ENCODE data around the gene FLCN.

Gene FLCN

DNA sequence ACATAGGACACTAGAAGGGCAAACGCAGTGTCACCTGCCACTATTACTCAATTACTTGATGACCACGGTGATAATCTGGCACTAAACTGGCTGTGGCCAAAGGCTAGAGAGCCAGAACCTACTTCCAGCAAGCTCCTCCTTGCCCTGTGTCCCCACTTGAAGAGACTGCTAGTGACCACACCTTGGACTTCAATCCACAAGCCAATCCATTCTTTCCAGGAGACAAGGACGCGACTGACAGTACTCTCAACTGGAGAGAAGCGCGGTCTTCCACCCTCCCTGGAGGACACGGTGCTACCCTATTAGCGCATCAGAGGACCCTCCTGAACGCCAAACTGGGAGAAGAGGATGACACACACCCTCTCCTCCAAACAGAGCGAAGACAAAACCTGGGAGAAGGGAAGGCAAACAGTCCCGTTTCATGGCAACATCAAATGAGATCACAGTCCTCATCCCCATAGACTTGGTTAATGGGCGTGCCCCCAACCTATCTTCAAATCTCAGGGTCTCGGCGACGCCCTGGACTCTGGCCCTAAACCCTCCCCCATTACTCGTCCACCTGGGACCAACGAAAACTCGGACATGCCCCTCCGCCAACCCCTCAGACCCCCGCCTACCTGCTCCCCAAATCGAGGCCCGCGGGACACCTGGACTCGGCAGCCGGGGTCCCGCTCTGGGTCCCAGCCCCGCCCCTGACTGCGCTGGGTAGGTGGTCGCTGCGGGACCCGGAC is 508 bp downstream of the FLCN start:
- peak; percentile 34 for DNase-seq (ENCODE audit: low spot score)

DNA sequence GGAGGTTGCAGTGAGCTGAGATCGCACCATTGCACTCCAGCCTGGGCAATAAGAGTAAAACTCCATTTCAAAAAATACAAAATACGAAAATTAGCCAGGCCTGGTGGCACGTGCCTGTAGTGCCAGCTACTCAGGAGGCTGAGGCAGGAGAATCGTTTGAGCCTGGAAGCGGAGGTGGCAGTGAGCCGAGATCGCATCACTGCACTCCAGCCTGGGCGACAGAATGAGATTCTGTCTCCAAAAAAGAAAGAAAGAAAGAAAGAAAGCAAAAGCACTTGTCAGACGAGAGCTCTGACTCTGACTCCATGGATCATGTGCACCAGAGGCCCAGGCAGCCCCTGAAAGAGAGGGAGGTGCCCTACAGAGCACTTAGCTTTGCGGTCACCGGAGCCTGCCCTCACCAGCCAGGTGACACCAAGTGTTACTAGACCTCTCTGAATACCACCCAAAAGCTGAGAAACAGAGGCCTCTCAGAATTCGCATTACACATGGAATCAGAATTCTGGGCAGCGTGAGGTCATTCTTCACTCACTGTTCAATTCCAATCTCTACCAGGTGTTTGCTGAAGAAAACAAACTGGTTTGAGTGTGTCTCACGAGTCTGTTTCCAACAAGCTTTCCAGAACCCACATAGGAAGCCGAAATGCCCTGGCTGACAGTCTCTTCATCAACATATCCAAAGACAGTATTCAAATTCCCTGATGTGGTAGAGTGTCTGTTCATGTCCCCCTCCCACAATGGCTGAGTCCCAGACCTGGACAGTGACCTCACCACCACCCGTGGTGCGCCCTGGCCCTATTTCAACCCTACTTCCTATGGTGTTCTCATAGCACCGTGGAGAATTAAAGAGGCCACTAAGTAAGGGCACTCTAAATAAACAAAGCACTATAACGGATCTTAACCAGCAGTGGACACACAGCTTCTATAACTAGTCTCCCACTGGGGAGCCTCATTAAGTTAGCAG is 1.5 kb downstream of the FLCN start:
- no peak for DNase-seq (ENCODE audit: low spot score)

DNA sequence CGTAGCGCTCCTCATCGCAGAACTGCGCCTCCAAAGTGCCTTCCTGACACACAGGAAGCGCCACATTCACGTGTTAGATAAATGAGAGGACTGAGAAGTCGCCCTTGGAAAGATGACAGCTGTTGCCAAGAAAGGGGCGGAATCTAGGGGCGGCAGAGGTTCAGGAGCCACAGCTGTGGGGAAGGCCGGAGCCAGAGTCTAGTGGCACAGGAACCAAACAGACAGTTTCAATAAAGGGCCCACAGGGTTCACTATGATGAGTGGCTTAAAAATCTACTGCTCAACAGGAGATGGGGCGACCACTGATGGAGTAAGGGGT is 4.7 kb downstream of the FLCN start:
- no peak for DNase-seq (ENCODE audit: low spot score)

DNA sequence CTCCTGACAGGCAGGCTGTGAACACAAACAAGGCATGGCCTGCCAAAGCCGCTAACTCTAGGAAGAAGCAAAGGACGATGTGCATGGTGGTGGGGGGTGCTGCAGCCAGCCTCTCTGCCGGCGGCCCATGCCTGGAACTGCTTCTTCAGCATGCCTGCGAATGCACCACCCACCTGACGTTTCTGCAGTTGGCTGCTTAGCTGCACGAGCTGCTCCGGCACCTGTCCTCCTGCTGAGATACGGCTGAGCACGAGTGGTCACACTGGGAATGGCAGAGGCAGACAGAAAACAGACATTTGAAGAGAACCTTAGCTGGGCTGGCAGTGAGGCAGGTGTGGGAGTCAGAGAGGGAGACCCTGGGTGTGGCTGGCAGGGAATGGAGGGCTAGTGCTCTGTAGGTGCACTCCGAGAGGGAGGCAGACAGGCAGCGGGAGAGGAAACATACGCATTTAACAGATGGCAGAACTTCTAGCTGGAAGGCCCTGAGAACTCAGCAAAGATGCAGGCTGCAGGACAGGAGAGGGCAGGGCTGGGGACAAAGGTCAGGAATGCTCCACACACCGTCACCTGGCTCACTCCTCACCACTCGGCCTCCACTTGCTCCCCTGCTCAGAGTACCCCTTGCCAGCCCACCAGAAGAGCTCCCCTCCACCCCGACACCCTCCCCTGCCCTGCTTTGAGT is 5.2 kb downstream of the FLCN start:
- DNase-seq (ENCODE audit: low spot score): no peak

DNA sequence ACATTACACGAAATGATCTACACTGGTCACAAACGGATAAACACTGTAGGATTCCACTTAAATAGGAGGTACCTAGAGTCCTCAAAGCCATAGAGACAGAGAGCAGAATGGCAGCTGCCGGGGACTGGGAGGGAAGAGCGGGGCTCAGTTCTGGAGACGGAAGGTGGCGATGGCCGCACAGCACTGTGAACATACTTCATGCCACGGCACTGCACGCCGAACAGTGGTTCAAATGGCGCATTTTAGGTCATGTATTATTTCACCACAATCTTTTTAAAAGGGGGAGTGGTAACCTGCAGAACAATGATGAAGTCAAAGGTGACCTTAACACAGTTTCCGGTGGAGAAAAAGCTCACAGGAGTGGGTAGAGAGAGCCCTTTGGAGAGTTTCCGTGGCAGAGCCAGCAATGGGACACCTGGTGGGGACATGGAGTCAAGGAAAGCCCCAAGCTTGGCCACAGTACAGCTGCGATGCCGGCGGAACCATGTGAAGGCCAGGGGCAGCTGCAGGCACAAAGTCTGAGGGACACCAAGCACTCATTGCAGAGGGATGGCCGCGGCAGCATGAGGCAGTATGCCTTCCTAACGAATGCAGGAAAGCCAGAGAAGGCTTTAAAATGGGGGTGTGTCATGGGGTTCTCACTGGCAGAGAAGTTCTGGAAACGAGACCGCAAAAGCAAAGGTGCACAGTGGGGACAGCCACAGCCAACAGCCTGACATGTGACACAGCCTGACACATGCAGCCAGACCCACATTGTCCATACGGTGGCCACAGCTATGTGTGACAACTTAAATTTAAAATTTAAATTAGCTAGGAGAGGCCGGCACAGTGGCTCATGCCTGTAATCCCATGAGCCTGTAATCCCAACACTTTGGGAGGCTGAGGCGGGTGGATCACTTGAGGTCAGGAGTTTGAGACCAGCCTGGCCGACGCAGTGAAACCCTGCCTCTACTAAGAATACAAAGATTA is 7.3 kb downstream of the FLCN start:
- DNase-seq (ENCODE audit: low spot score): no peak

DNA sequence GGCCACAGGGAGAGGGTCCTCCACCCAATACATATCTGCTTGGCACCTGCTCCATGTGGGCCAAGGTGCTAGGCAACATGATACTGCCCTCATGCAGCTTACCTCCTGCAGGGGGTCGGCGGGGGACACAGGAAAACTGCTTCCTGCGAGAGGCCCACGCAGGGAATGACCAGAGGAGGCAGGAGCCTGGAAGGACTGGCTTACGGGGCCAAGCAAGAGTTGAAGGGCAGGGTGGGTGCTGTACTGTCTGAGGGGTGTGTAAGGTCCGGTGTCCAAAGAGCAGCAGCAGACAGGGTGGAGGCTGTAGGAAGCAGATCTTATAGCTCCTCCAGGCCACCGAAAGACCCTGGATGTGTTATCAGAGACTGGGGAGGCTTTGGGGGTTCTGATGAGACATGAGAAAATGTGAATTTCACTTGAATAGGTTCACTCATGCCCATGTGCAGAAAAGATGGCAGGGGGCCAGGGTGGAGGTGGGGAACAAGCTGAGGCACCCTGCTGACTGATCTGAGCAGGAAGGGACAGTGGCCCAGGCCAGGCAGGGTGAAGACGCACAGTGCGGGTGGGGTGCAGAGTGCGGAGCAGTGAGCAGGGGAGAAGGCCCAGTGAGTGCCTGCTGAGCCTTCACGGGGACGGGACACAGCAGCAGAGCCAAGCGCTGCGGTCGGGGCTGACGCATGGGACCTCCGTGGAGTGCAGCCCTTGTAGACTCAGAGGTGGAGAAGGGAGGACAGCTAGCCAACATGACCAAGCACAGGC is 8.3 kb downstream of the FLCN start:
- DNase-seq (ENCODE audit: low spot score): no peak

DNA sequence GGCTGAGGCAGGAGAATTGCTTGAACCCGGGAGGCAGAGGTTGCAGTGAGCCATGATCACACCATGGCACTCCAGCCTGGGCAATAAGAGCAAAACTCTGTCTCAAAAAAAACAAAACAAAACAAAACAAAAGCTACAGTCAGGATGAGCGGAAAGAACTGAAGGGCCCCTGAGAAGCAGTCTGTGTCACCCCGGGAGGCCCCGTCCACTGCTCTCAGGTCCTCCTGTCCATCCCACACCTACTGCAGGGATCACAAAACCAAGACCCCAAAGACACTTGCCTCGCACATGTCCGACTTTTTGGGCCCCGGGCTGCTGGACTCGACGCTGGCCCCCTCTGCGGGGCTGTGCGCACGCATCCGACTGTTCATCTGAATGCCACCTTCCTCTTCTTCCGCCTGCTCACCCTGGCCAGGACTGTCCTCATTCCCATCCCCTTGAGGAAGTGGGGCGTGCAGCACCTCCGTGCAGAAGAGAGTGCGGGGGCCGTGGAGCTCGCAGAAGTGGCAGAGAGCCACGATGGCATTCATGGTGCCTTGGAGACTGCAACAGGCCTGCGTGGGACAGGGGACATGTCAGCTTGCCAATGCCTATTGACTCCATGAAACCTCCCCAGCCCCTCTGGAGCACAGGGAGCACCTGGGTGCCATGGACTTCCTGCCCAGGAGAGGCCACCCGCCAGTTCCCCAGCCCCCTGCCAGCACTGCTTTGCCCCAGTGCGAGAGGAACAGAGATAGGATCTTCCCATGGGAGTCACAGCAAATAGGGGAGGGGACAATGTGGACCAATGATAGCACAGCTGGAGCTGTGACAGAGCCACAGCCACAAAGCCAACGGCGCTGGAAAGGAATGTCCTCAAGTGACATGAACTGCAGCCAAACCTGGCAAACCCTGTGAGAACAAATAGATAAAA is 9.1 kb downstream of the FLCN start:
- no peak for DNase-seq (ENCODE audit: low spot score)

DNA sequence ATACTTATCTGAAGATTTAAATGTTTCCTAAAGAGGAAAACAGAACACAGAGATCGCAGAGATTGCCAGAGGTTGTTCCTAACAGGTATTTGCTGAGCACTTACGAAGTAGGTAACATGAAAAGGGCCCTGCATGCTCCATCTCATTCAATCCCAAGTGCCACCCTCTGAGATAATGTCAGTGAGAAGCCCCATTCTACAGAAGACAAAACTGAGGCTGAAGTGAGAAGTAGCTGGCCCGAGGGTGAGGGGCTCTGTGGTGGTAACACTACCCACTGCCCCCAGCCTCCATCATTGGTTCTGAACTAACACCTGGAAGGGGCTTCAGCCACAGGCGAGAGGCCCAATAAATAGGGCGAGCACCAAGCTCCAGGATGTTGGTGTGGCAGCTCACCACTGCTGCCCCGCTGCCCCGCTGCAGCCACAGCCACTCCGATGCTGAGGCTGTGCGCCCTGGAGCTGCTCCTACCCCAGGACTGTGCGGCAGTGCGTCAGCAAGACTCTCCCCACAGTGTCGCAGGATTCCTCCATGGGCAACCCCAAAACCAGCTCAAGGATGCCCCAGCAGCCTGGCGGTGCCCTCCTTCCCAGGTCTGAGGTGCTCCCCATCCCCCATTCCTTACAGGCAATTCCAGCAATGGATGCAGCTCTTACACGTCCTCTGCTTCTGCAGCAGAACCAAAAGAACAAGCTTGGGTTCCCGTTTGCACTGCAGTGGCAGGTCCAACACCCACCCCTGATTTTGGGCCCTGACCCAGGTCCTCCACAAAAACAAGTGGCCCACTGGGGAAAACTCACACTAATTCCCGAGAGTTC is 10.3 kb downstream of the FLCN start:
- no peak for DNase-seq (ENCODE audit: low spot score)

DNA sequence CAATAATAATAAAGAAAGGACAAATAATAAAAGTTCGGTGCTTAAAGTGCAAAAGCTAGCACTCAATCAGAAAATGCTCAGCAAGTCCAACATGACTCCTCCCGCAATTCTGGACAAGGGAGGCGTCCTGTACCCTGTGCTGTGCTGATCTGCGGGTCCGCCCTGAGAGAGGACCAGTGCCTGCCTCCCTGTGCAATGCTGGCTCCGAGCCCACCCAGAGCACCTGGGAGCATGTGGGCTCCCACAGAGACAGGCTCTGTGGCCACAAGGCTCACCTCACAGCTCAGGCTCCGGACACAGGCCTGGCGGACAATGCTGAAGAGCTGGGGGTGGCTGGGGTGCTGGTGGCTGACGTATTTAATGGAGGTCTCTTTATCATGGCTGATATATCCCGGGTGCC is 11.1 kb downstream of the FLCN start:
- DNase-seq (ENCODE audit: low spot score): no peak

DNA sequence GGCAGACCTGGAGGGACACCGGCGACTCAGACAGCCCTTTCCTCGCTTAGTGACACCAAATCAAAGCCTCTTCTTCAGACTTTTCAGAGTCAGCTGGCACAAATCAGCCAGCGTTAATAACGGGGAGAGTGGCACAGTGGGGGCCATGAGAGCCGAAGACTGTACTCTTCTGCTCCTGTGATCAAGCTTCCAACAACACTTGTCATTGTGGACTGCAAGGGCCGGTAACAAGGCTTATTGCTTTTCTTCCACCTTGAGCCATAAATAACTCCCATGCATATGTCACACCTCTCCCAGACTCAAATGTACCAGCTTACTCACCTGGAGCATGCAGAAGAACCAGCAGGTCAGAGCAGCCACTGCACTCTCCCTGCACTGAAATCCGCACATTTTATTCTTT is 12.8 kb downstream of the FLCN start:
- DNase-seq (ENCODE audit: low spot score): no peak

DNA sequence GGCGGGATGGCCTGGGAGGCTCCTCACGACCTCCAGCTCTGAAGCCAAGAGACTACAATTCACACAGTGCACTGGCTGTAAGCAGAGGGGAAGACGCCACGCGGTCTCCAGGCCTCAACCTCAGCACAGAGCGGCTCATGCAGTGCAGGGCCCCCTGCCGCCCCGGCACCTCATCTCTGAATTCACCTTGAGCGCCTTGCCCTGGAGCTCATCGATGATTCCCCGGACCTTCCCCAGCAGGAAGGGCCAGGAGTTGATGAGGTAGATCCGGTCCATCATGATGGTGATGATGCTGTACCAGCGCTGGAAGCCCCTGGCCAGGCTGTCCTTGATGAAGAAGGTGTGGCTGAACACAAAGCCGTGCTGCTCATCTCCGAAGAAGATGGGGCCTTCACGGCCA is 13.2 kb downstream of the FLCN start:
- DNase-seq (ENCODE audit: low spot score): no peak

DNA sequence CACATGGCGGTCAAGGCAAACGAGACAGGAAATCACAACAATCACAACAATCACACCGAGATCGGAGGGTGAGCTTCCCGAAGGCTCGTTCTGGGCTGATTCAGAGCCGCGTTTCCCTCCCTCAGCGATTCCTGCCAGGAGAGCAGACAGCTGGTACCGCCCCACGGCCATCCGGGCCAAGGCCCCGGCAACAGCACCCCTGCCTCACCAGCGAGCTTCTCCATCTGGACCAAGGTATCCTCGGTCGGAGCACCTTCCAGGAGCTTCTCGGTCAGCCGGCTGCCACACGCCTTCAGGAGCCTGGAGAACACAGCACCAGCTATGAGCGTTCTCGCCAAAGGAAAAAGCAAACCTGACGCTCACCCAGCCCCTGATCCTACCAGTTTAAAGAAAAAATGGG is 15.6 kb downstream of the FLCN start:
- no peak for DNase-seq (ENCODE audit: low spot score)

DNA sequence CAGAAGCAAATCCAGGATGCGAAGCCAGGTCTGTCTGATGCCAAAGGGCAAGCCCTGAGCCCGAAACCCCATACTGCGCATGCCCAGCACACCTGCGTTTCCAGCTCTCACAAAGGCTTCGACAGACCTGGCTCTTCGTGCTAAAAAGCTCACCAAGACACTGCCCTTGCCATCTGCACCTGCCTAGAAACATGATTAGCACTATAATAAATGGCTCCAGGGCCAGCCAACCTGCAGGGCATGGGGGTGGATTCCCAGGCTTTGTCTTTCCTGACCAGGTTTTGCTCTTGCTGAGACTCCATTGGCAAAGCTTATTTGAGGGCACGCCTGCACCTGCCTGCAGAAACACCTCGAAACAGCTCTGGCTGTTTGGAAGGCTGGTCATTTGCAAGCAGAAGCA is 16.4 kb downstream of the FLCN start:
- DNase-seq (ENCODE audit: low spot score): no peak

DNA sequence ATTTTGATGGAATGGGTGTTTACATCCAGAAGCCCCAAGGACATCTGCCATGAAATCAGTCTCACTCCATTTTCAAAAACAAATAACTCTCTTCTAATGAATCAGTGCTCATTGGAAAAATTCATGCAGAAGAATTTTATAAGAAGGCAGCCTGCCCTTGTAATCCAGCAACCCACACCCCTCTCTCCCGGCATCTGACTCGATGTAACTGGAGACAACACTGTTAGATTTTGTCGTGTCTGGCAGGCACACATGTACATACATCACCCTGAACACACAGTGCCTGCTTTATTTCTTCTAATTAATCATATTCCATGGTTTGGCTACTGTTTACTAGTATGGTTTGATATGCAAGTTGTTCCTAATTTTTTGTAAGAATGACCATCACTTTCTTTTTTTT is 19.0 kb downstream of the FLCN start:
- no peak for DNase-seq (ENCODE audit: low spot score)

DNA sequence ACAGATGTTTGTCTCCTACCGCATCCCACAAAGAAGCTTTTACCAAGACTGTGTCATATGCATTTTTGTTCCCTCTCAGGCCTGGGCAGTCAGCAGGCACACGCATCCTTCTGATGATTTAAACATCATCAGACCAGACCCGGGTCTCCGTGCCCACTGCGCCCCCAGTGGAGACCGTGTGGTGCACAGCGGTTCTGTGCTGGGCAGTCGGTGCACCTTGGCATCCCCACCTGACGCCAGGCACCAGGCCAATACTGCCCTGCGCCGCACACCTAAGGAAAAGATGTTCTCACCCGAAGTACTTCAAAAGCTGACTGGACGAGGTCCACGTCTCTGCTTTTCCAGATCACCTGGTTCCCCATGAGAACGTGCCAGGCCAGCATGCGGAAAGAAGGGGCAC is 20.2 kb downstream of the FLCN start:
- no peak for DNase-seq (ENCODE audit: low spot score)

DNA sequence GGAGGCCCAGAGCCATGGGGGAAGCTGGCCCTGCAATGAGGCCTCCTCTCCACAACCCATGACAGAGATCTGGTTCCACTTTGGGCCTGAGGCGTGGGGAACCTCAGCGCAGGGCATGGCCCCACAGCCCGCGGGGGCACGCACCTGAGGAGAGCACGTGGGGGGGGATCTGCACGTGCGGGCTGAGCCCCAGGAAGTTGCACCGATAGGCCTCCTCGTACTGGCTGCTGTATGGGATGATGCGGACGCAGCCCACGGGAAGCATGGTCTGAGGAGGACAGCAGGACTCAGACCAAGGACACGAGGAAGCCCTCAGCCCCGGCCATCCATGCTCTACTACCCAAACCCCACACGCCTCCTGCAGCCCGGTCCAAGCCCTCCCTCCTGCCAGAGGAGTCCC is 20.7 kb downstream of the FLCN start:
- DNase-seq (ENCODE audit: low spot score): no peak

DNA sequence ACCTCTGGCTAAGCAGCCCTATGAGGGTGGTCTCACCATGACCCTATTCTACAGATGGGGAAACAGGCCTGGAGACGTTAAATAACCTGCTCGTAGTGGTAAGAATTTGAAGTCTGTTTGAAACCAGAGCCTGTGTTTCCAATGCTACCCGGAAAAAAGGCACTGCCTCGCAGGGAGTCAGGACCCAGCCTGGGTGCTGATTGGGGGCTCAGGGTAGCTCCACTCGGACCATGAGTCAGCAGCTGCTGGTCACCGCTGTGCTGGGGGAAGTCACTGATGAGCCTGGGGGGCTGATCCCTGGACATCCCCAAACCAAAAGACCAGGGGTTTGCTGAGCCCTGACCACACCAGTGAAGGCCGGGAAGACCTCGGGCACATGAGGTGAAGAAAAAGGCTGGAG is 21.4 kb downstream of the FLCN start:
- DNase-seq (ENCODE audit: low spot score): no peak

DNA sequence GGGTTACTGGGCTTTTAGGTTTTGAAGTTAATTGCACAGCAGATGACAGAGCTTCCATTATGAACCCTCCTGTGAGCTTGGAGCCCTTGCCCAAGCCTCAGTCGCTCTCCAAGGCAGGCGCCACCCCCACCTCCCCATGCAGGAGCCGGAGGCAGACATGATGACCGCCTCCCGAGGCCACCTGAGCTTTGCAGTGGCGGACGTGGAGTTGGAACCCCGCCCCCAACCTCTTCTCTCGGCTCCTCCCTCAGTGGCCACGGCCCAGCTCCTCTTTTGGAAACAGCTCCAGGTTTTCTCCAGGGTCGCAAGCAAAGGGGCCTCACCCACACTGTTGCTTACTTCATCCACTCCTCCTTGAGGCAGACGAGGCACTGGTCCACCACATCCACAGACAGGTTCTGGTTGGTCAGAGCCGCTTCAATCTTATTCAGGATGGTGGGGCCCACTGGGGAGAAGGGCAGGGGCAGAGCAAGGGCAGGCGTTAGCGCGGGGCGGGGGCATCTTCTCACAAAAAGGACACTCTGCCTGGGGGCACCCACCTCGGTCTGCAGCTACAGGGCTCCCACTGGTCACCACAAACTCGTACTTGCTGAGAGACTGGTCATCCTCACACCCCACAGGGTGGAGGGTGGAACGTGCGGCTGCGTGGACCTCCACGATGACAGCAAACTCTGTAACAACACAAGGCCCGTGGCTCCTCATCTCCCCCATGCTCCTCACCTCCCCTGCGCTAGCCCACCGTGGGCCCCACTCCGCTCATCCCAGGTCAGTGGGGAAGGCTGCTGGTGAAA is 22.1 kb downstream of the FLCN start:
- DNase-seq (ENCODE audit: low spot score): no peak
